Measurements from ENCODE around the gene CCDC154.
"Not testable (repeated sequence)": the region's sequence is repeated elsewhere in the genome, so short reads cannot be mapped to it uniquely, and the experiment has no call there.

The CCDC154 gene, protein sequence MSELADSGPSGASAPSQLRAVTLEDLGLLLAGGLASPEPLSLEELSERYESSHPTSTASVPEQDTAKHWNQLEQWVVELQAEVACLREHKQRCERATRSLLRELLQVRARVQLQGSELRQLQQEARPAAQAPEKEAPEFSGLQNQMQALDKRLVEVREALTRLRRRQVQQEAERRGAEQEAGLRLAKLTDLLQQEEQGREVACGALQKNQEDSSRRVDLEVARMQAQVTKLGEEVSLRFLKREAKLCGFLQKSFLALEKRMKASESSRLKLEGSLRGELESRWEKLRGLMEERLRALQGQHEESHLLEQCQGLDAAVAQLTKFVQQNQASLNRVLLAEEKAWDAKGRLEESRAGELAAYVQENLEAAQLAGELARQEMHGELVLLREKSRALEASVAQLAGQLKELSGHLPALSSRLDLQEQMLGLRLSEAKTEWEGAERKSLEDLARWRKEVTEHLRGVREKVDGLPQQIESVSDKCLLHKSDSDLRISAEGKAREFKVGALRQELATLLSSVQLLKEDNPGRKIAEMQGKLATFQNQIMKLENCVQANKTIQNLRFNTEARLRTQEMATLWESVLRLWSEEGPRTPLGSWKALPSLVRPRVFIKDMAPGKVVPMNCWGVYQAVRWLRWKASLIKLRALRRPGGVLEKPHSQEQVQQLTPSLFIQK

DNA sequence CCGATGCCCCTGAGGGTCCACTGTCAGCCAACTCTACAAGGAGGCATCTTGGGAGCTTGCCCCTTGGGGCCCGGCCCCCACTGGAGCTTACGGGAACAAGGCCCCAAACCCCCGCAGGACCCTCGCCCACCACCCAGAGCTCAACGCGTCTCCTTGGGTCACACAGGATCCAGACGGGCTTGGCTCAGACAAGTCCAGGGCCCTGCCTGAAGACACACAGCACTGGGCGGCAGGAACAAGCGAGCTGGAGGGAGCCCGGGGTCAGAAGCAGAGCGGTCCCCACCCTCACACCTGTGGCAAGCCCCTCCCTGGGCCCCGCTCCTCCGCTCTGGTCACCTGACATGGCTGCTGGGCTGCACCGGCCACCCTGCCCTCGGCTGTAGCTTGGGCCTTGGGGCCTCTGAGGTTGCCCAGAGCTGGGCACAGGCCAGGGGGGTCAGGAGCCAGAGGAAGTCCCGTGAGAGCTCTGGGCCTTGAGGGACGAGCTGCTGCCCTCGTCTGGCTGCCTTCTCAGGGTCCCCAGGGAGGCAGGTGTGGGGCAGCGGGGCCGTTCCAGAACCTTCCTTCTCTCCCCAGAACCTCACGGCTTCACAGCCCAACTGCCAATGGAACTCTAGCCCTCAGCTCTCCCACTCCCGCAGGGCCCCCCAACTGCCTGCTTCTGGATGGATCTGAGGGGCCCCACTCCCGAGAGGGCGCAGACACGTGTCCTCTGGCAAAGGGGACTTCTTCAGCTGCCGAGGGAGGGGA is at the start of gene CCDC154:
TSS of gene CCDC154 (minus strand) at position 577 of the 750 bp plus-strand sequence. CDS start at position 343, 234 bp downstream.
- DNase-seq: no peak

DNA sequence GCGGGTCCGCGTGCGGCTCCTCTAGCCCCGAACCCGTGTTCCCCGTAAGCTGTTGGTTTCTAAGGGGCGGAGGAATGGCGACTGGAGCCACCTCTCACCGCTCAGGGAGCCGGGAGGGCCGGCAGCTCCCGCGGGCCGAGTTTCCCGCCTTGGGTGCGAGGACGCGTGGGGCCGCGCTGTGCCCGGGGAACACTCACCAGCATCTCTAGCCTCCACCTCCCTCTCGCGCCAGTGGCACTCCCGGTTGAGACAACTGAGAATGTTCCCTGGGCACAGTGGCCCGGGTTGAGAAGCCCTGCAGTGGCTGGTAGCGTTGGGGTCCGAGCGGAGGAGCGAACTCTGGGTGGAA is 49.4 kb upstream of the CCDC154 start:
- DNase-seq: no peak

DNA sequence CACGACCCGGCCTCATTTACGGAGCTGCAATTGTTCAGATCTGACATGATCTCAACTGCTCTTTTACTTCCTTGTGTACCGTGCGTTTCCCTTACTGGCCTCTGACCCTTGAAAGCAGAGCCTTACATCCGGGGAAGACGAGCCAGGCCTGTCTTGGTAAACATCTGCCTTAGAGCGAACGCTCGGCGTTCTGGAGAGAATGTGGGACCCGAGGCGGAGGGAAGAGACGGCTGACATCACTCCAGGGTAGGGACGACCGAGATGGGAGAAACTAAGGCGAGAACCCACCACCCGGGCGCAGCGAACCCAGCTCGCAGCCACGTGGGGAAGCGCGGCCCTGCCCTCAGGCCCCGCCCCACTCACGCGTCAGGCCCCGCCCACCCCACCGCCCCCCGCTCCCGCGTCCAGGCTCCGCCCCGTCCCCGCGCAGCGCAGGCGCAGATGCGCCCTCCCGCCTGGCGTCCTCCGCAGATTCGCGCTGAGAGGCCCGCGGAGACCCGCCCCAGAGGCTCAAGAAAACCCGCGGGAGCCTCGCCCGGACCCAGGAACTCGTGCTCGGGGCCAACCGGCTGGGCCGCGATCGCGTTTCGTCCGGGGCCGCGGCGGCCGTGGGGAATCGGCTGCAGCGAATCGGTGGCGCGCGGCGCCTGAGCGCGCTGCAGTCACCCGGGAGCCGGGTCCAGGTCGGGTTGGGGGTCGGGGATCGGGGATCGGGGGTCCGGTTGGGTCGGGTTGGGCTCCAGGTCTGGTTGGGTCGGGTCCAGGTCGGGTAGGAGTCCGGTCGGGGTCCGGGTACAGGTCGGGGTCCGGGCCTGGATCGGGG is 48.8 kb upstream of the CCDC154 start, which contains the start of gene TELO2:
TSS of gene TELO2 (plus strand) at position 438 of the 823 bp plus-strand sequence. CDS start 922 bp downstream, outside the sequence.
- DNase-seq: peak; percentile 81

DNA sequence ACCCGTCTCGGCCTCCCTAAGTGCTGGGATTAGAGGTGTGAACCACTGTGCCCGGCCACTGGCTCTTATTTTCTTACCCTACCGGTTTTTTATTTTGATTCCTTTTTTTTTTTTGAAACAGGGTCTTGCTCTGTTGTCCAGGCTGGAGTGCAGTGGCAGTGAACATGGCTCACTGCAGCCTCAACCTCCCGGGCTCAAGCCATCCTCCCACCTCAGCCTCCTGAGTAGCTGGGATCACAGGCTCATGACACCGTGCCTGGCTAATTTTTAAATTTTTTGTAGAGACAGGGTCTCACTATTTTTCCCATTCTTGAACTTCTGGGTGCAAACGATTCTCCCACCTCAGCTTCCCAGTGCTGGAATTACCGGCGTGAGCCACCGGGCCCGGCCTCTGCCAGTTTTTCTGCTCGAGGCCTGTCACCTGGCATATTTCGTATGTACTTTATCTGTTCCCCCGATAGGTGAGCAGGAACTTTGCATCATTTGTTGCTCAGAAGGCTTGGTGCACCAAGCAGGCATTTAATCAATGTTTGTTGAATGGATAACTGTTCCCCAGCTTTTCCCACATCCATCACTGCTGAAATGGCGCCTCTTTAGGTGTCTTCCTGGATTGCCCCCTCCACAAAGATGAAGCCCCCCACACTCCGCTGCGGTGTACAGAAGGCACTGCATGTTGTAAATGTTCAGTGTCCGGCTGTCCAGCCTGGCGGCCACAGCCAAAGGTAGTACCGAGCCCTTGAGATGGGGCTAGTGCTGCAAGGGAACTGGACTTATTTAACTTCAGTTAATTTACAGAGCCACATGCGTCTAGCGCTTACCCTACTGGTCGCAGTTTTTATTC is 47.9 kb upstream of the CCDC154 start:
- DNase-seq: no peak

DNA sequence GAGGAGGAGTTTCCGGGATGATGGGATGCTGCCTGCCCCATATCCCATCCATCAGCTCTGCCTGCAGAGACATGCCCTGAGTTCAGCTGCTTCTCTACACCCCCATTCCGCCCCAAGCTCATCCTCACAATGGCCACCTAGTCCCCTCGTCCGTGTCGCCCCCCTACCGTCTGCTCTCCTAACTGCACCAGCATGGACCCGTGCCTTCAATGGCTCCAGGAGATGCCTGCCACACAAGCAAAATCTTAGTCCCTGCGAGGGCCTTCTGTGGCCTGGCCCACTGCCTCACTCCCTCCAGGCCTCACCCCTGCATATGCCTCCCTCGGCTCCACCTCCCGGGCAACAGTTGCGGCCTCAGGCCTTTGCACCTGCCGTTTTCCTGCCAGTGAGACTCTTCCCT is 47.0 kb upstream of the CCDC154 start:
- no peak for DNase-seq

DNA sequence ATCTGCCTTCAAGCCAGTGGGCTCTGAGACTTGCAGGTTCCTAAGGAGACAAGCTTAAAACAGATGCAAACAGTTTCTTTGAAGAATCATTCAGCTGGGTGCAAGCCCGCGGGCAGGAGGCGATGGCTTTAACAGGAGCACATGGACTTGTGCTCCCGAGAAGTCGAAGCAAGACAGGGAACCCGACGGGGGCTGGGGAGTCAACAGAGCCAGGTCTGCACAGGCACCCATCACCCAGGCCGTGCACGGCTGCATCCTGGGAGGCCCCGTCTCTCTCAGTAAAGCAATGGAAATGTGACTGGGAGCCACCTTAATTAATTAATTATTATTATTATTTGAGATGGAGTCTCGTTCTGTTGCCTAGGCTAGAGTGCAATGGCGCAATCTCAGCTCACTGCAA is 44.7 kb upstream of the CCDC154 start:
- DNase-seq: no peak

DNA sequence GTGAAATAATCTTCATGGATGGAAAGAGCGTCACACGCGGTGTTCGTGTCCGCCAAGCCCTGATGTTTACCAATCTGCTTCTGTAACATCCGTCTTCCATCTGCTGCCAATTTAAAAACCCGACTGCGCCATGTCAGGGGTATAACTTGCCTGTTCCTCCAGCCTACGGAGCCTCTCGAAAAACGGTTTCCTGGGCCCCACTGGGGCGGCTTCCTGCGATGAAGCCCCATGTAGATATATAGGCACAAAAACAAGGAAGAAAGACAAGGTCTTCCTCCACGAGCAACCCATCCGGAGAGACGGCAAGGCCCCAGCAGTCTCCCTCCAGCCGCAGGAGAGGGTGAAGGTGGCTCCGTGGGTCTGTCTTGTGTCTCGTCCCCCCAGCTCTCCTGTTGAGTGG is 44.3 kb upstream of the CCDC154 start, which contains the start of gene PTX4:
TSS of gene PTX4 (minus strand) at position 326 of the 400 bp plus-strand sequence. CDS start at position 291, 35 bp downstream.
- no peak for DNase-seq

DNA sequence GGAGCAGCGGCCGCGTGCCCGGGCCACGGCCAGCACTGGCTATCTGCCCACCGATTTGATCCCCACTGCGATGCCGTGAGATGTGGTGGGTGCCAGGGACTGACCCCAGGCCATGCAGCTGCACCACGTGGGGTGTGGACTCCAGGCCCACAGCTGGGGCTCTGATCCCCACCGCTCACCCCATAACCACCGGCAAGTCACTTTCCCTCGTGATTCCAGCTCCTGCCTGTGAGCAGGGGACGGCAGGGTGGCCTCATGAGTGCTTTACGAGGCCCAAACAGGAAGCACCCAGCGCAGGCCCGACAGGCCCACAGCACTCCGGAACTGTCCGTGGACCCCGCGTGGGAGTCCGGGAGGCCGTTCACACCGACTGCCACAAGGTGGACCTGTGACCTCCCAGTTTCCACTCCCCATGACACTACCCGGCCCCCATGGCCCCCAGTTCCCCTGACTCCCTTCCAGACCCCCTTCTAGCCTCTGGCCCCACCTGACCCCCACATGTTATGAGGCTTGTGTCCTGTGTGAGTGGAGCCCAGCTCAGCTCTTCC is 43.8 kb upstream of the CCDC154 start:
- no peak for DNase-seq

DNA sequence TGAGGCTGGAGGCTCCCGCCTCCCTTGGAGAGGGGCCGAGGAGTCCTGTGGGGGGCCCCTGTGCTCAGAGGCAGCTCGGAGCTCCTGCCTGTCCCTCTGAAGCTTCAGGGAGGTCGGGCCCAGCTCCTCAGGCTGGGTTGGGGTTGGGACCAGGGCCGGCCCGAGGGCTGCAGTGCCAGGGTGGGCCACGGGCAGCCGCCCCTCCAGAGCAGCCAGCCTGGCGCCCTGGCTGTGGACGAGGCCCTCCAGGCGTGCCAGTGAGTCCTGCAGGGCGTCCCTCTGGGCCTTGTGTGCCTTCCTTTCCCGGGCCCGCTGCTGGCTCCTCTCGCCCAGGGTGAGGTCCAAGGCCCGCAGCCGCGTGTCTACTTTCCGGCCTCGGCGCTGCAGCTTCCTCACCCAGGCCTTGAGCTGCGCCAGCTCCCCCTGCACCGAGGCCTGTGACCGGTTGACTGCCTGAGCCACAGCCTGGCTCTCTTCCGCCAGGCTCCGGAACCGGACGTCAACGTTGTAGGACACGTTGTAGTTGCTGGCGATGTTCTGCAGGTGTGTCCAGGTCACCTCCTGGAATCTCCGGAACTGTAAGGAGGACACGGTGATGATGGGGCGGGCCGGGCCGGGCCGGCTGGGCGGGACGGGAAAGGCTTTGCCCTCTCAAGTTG is 43.2 kb upstream of the CCDC154 start:
- no peak for DNase-seq

DNA sequence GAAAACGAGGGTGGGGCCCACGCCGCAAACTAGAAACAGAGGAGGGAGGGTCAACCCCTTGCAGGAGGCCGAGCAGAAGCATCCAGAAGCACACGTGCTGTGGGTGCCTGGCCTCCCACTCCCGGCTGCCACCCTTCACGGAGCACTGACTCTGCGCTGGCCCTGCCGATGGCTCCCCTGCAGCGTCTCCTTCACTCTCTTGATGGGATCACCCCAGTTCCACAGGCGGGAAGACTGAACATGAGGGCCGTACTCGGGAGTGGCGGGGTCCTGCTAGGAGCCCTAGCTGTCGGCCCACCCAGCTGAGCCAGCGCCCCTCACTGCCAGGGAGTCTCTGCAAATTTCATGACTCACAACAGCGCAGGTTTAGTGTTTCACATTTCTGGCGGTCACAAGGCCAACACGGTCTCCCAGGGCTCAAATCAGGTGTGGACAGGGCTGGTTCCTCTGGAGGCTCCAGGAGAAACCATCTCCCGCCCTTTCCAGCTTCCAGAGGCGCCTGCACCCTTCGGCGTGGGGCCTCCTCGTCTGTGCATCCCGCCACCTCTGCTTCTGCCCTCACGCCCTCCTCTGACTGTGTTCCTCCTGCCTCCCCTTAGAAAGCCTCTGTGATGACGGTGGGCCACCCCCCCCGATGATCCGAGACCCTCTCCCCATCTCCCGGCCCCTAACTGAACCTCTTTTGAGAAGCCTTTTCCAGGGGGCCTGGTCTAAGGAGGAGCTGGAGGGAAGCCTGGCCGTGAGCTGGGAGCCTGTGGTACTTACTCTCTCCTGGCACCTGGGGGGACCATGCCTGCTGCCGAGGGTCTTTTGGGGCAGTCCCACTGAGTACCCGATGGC is 42.4 kb upstream of the CCDC154 start:
- DNase-seq: no peak

DNA sequence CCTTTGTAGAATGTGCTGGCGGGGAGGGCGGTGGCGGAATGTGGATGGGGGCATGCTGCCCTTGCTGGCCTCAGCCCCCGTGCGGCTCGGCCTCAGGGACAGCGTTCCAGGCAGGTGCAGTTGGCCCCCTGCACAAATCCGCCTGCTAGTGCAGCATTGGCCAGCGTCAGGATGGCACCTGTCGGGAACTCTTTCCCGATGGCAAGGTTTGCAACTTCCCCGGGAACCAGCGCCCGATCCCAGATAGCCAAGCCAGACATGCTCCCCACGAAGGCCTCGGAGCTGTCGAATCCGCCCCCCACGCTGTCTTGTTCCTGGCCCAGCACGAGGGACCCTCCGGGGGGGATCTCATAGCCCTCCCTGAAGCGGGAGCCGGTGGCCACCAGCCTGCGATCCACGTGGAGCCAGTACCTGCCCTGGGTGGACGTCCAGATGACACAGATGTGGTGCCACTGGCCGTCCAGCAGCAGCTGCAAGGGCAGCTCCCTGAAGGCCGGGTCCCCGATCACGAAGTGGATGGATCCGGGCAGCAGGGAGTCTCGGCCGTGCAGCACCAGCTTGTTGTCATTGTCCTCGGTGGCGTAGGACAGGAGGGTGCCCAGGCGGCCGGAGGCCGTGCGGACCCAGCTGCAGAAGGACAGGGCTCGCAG is 41.6 kb upstream of the CCDC154 start:
- DNase-seq: no peak

DNA sequence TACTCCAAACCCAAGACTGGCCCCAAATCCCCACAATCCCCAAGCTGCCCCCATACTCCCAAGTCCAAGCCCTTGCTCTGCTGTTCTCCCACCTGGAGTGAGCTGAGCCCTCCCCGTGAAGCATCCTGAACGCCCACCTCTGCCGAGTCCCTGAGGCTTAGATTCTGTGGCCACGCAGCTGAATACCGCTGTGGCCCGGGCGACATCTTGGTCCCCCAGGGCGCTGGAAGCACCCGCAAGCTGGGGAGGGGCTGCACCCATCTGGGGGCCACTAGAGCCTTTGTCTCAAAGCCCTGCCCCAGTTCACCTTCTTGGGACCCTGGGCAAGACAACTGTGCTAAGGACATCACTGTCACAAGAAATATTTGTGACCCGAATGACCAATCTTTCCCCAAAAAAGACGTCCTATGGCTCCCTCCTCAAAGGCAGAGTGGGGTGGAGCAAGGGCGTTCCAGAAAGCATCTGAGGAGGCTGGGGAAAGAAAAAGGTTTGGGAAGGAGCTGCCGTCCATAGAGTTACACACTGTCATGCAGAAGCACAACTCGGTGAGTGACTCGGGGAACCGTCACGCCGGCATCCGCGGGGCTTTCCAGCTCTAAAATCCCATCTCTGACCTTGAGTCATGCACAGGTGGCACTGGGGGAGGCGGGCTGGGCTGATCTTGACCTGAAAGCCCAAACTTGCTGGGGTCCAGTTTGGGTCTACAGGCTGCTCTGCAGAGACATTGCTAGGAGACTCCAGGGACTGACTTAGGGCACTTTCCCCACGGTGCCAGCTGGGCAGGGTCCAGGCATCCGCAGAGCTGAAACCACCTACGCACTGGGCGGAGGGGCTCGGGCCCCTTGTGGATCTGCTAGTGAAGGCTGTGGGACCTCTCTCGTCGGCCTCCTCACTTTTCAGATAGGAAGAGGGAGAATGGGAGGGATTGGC is 37.8 kb upstream of the CCDC154 start:
- DNase-seq: no peak

DNA sequence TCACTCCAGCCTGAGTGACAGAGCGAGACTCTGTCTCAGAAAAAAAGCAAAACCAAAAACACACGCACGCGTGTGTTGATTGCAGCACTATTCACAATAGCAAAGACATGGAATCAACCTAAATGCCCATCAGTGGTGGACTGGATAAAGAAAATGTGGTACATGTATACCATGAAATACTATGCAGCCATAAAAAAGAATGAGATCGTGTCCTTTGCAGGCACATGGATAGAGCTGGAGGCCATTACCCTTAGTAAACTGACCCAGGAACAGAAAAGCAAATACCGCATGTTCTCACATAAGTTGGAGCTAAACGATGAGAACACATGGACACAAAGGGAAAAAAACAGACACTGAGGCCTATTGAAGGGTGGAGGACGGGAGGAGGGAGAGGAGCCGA is 34.6 kb upstream of the CCDC154 start:
- not testable (repeated sequence) for DNase-seq

DNA sequence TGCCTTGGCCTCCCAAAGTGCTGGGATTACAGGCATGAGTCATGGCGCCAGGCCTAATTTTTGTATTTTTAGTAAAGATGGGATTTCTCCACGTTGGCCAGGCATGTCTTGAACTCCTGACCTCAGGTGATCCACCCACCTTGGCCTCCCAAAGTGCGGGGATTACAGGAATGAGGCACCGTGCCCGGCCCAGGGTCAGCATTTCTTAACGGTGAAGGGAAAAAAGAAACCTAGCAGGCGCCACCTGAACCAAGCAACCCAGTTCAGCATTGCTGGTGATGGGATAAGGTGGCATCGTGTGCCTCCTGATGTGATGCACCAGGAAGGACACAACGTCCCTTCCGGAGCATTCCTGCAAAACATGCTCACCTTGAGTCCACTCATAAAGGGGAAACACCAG is 32.7 kb upstream of the CCDC154 start:
- no peak for DNase-seq

DNA sequence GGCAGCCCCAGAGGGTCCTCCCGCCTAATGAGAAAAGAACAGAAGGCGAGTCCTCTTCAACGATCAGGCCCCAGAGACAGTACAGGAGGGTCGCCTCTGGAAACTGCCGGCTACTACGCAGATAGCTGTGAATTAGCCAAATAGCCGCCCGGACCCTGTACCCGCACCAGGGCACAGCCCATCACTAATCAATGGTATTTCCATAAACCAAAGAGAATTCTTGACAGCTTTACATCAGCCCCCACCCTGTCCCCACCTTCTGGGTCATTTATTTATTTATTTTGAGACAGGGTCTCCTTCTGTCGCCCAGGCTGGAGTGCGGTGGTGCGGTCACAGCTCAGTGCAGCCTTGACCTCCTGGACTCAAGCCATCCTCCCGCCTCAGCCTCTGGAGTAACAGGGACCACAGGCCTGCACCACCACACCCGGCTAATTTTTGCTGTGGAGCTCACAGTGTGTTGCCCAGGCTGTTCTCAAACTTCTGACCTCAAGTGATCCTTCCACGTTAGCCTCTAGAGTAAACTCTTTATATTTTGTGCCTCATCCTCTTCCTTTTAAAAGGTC is 31.3 kb upstream of the CCDC154 start:
- no peak for DNase-seq

DNA sequence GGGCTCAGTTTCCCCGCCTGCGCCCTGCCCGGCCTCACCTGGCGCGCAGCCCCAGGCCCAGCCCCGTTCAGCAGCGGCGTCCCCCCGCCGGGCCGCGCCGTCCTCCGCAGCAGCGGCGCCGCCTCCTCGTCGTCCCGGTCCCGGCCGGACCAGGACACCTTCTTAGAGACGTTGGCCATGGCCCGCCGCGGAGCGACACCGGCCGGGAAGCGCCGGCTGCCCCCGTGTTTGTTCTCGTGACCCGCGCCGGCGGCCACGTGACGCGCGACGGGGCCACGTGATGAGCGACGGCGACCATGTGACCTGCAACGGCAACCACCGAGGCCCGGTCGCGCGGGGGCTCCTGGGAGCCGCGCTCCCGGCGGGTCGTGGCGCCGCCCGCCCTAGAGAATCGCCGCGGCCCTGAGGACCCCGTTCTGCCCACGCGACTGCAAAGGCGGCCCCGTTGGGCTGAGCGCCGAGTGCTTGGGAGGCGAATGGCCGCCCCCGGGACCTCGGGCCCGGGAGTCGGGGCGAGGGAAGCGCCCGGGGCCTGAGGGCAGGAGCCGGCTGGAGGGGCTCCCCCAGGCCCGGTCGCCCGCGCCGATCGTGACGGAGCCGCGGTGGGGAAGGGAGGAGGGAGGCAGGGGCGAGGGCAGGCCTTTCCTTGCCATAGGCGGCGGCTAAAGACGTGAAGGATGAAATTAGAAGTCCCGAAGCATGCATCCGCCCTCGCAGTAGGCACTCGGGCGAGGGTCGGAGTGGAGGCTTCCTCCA is 30.6 kb upstream of the CCDC154 start, which contains the start of gene CLCN7:
TSS of gene CLCN7 (minus strand) at position 233 of the 756 bp plus-strand sequence. CDS start at position 179, 54 bp downstream.
- peak; percentile 90 for DNase-seq

Measured in inflammatory macrophage treated with lipopolysaccharide for 4 hours (primary cell).